ENCODE data around the gene CDK19. TPM values are rescaled to one million over a fixed set of nuclear protein-coding genes. Genes with fewer than 3 reads are reported as not detected.

The CDK19 gene
- total RNA-seq, 1 donor: 15.6 TPM

DNA sequence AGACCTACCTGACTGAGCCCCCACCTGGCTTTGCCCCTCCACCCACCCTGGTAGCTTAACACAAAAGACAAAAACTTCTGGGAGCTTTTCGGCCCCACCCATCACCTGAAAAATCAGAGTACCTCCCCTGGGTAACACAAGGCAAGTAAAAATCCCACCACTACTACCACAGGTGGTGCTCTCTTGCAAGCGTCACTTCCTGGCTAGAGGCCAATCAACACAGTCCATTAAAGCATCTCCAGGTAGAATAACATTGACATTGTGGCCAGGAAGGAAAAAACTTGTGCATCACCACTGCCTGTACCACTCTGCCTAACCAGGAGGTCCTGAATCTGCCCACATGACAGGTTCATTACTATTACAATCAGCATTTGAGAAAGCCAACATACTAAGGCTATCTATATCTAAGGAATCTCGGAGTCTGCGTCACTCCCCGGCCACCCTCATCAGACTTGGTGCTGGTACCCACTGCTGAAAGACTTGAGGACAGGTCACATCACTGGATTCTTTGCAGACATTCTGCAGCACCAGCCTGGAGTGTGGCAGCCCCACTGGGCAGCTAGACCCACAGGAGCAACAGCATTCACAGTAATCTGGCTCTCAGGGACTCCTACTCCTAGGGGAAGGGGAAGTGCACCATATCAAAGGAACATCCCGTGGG lies 125.9 kb downstream of the CDK19 start:
- H3K27ac ChIP-seq (ENCODE audit: low read depth, low read length): no peak overlapping the region
- peaks cover 6% of the 10 kb centered on the region for H4K20me1 ChIP-seq (ENCODE audit: insufficient read depth, low read length)
- no peaks in the 10 kb centered on the region for H3K9me3 ChIP-seq (ENCODE audit: low read depth, low read length)
- no peak for DNase-seq (ENCODE audit: insufficient read length, low spot score, missing footprints)
- H2AFZ ChIP-seq (ENCODE audit: low read length): no peak overlapping the region
- no peaks in the 10 kb centered on the region for H3K4me1 ChIP-seq (ENCODE audit: insufficient read depth, low read length)
- TF ChIP-seq CTCF (IDR thresholded peaks at IDR 0.05; ENCODE audit: extremely low read depth, low read depth, low read length): no peak
- H3K4me3 ChIP-seq (ENCODE audit: insufficient read depth, low read length): no peak overlapping the region
- no peak overlapping the region for H3K4me2 ChIP-seq (ENCODE audit: insufficient read depth, low read length)
- H3K79me2 ChIP-seq (ENCODE audit: insufficient read depth, low read length): peaks cover 2% of the 10 kb centered on the region
- H3K36me3 ChIP-seq (ENCODE audit: insufficient read depth, low read length): no peaks in the 10 kb centered on the region
- H3K27me3 ChIP-seq (ENCODE audit: insufficient read depth, low read length): no peaks in the 10 kb centered on the region

DNA sequence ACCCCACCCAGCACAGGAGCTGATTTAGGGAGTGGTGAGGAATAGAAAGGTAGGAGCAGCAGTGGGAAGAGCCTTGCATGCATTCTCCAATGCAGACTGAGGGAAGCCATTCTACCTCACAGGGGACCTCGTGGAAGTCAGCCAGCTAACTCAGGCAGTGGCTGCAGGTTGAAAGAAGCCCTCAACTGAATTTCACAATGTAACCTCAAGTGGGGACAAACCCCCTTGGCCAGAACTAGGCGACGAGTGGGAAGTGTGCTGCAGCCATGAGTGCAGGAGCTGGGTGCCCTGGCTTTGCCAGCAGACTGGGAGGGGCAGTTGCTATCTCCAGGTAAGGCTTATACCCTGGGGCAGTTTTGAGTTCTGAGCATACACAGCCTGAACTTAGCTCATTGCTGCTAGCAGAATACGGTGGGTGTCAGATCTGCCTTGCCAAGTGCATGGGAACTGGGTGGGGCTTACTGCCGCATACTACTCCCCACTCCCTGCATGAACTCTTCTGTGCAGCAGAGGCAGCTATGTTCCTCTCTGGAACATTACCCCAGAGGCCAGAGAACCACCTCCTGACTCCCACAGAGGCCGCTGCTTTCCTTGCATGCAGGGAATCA lies 126.5 kb downstream of the CDK19 start:
- H4K20me1 ChIP-seq (ENCODE audit: insufficient read depth, low read length): peaks cover 6% of the 10 kb centered on the region
- H3K4me3 ChIP-seq (ENCODE audit: insufficient read depth, low read length): no peak overlapping the region
- H3K27me3 ChIP-seq (ENCODE audit: insufficient read depth, low read length): no peaks in the 10 kb centered on the region
- H3K36me3 ChIP-seq (ENCODE audit: insufficient read depth, low read length): no peaks in the 10 kb centered on the region
- H3K9me3 ChIP-seq (ENCODE audit: low read depth, low read length): no peaks in the 10 kb centered on the region
- no peak overlapping the region for H2AFZ ChIP-seq (ENCODE audit: low read length)
- H3K4me2 ChIP-seq (ENCODE audit: insufficient read depth, low read length): no peak overlapping the region
- no peaks in the 10 kb centered on the region for H3K4me1 ChIP-seq (ENCODE audit: insufficient read depth, low read length)
- no peak for TF ChIP-seq CTCF (IDR thresholded peaks at IDR 0.05; ENCODE audit: extremely low read depth, low read depth, low read length)
- H3K27ac ChIP-seq (ENCODE audit: low read depth, low read length): no peak overlapping the region
- peaks cover 2% of the 10 kb centered on the region for H3K79me2 ChIP-seq (ENCODE audit: insufficient read depth, low read length)
- DNase-seq (ENCODE audit: insufficient read length, low spot score, missing footprints): no peak

DNA sequence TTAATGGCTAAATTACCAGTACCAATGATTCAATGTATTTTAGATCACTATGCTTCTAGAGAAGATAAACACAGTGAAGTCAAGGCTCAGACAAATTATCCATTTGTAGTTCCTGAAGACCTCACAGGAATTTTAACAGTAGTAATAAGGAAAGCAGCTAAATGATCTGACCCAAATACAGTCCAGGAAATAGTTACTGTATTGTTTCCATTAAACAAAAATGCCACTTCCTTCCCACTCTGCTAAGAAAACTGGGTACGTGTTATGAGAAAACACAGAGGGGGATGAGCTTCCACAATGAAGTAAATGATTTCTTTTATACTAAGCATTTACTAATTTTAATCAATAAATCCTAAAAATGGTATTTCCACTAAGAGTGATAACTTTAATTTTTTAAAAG lies 127.9 kb downstream of the CDK19 start:
- Histone ChIP-seq H3K36me3 (ENCODE audit: insufficient read depth, low read length) (no peaks in the 10 kb centered on the region), H4K20me1 (ENCODE audit: insufficient read depth, low read length) (peaks cover 6% of the 10 kb centered on the region), H3K27me3 (ENCODE audit: insufficient read depth, low read length) (no peaks in the 10 kb centered on the region), H3K4me1 (ENCODE audit: insufficient read depth, low read length) (peaks cover 3% of the 10 kb centered on the region), H3K9me3 (ENCODE audit: low read depth, low read length) (no peaks in the 10 kb centered on the region), H2AFZ (ENCODE audit: low read length) (no peak overlapping the region), H3K27ac (ENCODE audit: low read depth, low read length) (no peak overlapping the region), H3K79me2 (ENCODE audit: insufficient read depth, low read length) (no peaks in the 10 kb centered on the region), H3K4me2 (ENCODE audit: insufficient read depth, low read length) (no peak overlapping the region), H3K4me3 (ENCODE audit: insufficient read depth, low read length) (no peak overlapping the region)
- no peak for DNase-seq (ENCODE audit: insufficient read length, low spot score, missing footprints)
- TF ChIP-seq CTCF (IDR thresholded peaks at IDR 0.05; ENCODE audit: extremely low read depth, low read depth, low read length): no peak

- DNase-seq (ENCODE audit: insufficient read length, low spot score, missing footprints): no peak
- TF ChIP-seq CTCF (IDR thresholded peaks at IDR 0.05; ENCODE audit: extremely low read depth, low read depth, low read length): no peak
- Histone ChIP-seq H3K79me2 (ENCODE audit: insufficient read depth, low read length) (no peaks in the 10 kb centered on the region), H3K27me3 (ENCODE audit: insufficient read depth, low read length) (no peaks in the 10 kb centered on the region), H3K9me3 (ENCODE audit: low read depth, low read length) (no peaks in the 10 kb centered on the region), H3K4me2 (ENCODE audit: insufficient read depth, low read length) (no peak overlapping the region), H3K4me3 (ENCODE audit: insufficient read depth, low read length) (no peak overlapping the region), H3K36me3 (ENCODE audit: insufficient read depth, low read length) (no peaks in the 10 kb centered on the region), H4K20me1 (ENCODE audit: insufficient read depth, low read length) (no peaks in the 10 kb centered on the region), H2AFZ (ENCODE audit: low read length) (peak overlapping the region; percentile 16), H3K4me1 (ENCODE audit: insufficient read depth, low read length) (peaks cover 13% of the 10 kb centered on the region), H3K27ac (ENCODE audit: low read depth, low read length) (peak overlapping the region; percentile 22)
Measured at GRCh38 chr6:110683241-110683640, 132.0 kb downstream of the CDK19 start.
